HCT116 (cell line): ENCODE results near the gene AHNAK. TPM values are rescaled to one million over a fixed set of nuclear protein-coding genes. Genes with fewer than 3 reads are reported as not detected.

Experiments used
- ATAC-seq: fragments of 200-7000 bp; cut with Tn5 transposase; 2 replicates; pipeline ENCODE4 v1.9.1; 2020; ENCODE audit warnings: mild to moderate bottlenecking, moderate library complexity
- BruUV-seq: library from RNA; stranded (reverse); fragments of 400-500 nt; replicated peaks from 2 replicates; lab custom pipeline; 2021; lab: Mats Ljungman, UMichigan
- CTCF ChIA-PET: fragments of 300-600 bp; sonication (Branson Sonifier 250); formaldehyde crosslinking; loops from one replicate; lab custom pipeline; 2021; ENCODE audit warnings: antibody characterized with exemption; lab: Charles Lee
- POLR2A ChIA-PET: fragments of 300-600, 350-600 bp; sonication (Branson Sonifier 250); formaldehyde crosslinking; loops from one replicate; lab custom pipeline; 2021; ENCODE audit warnings: antibody characterized with exemption; lab: Charles Lee
- RAD21 ChIA-PET, 2 experiments: fragments of 300-600 bp; sonication (Branson Sonifier 250); formaldehyde crosslinking; loops; one replicate each; lab custom pipeline; 2023; ENCODE audit warnings: low total read pairs in 2 of 2; ENCODE audit not compliant: uncharacterized antibody in 2 of 2, unreplicated experiment in 2 of 2, low non-redundant PET in 1 of 2; lab: Charles Lee
- DNase-seq: peaks from one replicate; pipeline ENCODE4 v3.0.0-alpha.2; 2010; ENCODE audit warnings: low read depth, low spot score
- H2AFZ ChIP-seq: fragments of 200-600 bp; shearing (Covaris generic), sonication (generic); 2 replicates; pipeline ENCODE4 v1.6.1; 2017; ENCODE audit warnings: low read depth, mixed run types, mixed read lengths, antibody characterized with exemption, low read length; ENCODE audit not compliant: poor library complexity, severe bottlenecking
- H3K27ac ChIP-seq: 2 replicates; pipeline ENCODE4 v1.5.1; 2012; ENCODE audit warnings: low read depth, low read length
- H3K27me3 ChIP-seq: fragments of 200-600 bp; sonication (generic); 2 replicates; pipeline ENCODE4 v1.6.1; 2016; ENCODE audit warnings: mixed run types, low read length, mixed read lengths; ENCODE audit not compliant: insufficient read depth
- H3K36me3 ChIP-seq, 2 experiments: fragments of 200-500 bp in 1 of 2; fragments of 200-600 bp in 1 of 2; sonication (Bioruptor generic) in 1 of 2; sonication (generic) in 1 of 2; 2 replicates each; pipeline versions ENCODE4 v1.5.1 to v1.6.1; 2014 to 2016; ENCODE audit warnings: low read length in 2 of 2, inconsistent platforms in 1 of 2, mixed read lengths in 1 of 2, mixed run types in 1 of 2; ENCODE audit not compliant: insufficient read depth in 2 of 2, control insufficient read depth in 1 of 2
- H3K4me1 ChIP-seq, 2 experiments: fragments of 200-600 bp in 1 of 2; sonication (generic) in 1 of 2; 2 replicates each; pipeline versions ENCODE4 v1.5.1 to v1.6.1; 2012 to 2017; ENCODE audit warnings: low read length in 2 of 2, inconsistent platforms in 1 of 2, mild to moderate bottlenecking in 1 of 2, mixed read lengths in 1 of 2, mixed run types in 1 of 2, moderate library complexity in 1 of 2; ENCODE audit not compliant: insufficient read depth in 2 of 2, control insufficient read depth in 1 of 2
- H3K4me2 ChIP-seq: fragments of 200-600 bp; sonication (generic); 2 replicates; pipeline ENCODE4 v1.6.1; 2017; ENCODE audit warnings: mixed run types, low read length, mixed read lengths
- H3K4me3 ChIP-seq, 2 experiments: fragments of 200-600 bp in 1 of 2; sonication (generic) in 1 of 2; replicated peaks in 1 of 2; 2 replicates each; pipeline ENCODE4 v1.5.1; 2011 to 2016; ENCODE audit warnings: low read length in 2 of 2, control low read depth in 1 of 2, low read depth in 1 of 2, mild to moderate bottlenecking in 1 of 2, mixed read lengths in 1 of 2, mixed run types in 1 of 2
- H3K79me2 ChIP-seq: fragments of 200-600 bp; sonication (generic); 2 replicates; pipeline ENCODE4 v1.6.1; 2017; ENCODE audit warnings: mild to moderate bottlenecking, mixed run types, low read length, moderate library complexity, mixed read lengths; ENCODE audit not compliant: insufficient read depth
- H3K9ac ChIP-seq: fragments of 200-600 bp; sonication (generic); 2 replicates; pipeline ENCODE4 v1.6.1; 2016; ENCODE audit warnings: low read length, mixed read lengths
- H3K9me2 ChIP-seq: fragments of 200-600 bp; sonication (generic), shearing (Covaris generic); 2 replicates; pipeline ENCODE4 v1.6.1; 2017; ENCODE audit warnings: mixed run types, mild to moderate bottlenecking, moderate library complexity; ENCODE audit not compliant: insufficient read depth
- H3K9me3 ChIP-seq, 2 experiments: fragments of 200-500 bp in 1 of 2; fragments of 200-600 bp in 1 of 2; sonication (Bioruptor generic) in 1 of 2; sonication (generic) in 1 of 2; 2 replicates each; pipeline ENCODE4 v1.6.1; 2014 to 2017; ENCODE audit warnings: low read length in 2 of 2, mixed read lengths in 2 of 2, inconsistent platforms in 1 of 2, low read depth in 1 of 2, mild to moderate bottlenecking in 1 of 2, mixed run types in 1 of 2, moderate library complexity in 1 of 2; ENCODE audit not compliant: control insufficient read depth in 1 of 2, insufficient read depth in 1 of 2
- H4K20me1 ChIP-seq: fragments of 200-600 bp; sonication (generic), shearing (Covaris generic); 2 replicates; pipeline ENCODE4 v1.6.1; 2017; ENCODE audit warnings: mixed run types, mild to moderate bottlenecking, moderate library complexity; ENCODE audit not compliant: insufficient read depth
- ATF3 ChIP-seq: IDR thresholded peaks from 2 replicates; pipeline ENCODE4 v1.6.1; 2012
- CEBPB ChIP-seq: IDR thresholded peaks from 2 replicates; pipeline ENCODE4 v1.6.1; 2012; ENCODE audit warnings: low read depth
- CTCF ChIP-seq, 3 experiments: fragments of 200-600 bp in 1 of 3; sonication (generic) in 1 of 3; IDR thresholded peaks in 2 of 3; conservative IDR thresholded peaks in 1 of 3; 2 replicates each; pipeline ENCODE4 v1.5.1; 2012 to 2017; ENCODE audit warnings: low read depth in 2 of 3, low read length in 2 of 3, antibody characterized with exemption in 1 of 3, borderline replicate concordance in 1 of 3, control low read depth in 1 of 3, mild to moderate bottlenecking in 1 of 3, mixed read lengths in 1 of 3, mixed run types in 1 of 3, moderate library complexity in 1 of 3; ENCODE audit not compliant: insufficient read depth in 1 of 3
- ELF1 ChIP-seq: IDR thresholded peaks from 2 replicates; pipeline ENCODE4 v1.6.1; 2012; ENCODE audit warnings: low read depth, borderline replicate concordance
- EZH2 ChIP-seq: fragments of 200-600 bp; sonication (generic); IDR thresholded peaks from 2 replicates; pipeline ENCODE4 v1.6.1; 2017; ENCODE audit warnings: antibody characterized with exemption, mixed run types
- EZH2phosphoT487 ChIP-seq: fragments of 200-600 bp; IDR thresholded peaks from 2 replicates; pipeline ENCODE4 v1.6.1; 2018; ENCODE audit warnings: antibody characterized with exemption, borderline replicate concordance
- FOSL1 ChIP-seq: IDR thresholded peaks from 2 replicates; pipeline ENCODE4 v1.6.1; 2012; ENCODE audit warnings: low read depth
- JUND ChIP-seq: IDR thresholded peaks from 2 replicates; pipeline ENCODE4 v1.6.1; 2012
- MAX ChIP-seq: IDR thresholded peaks from 2 replicates; pipeline ENCODE4 v1.6.1; 2012
- POLR2A ChIP-seq: IDR thresholded peaks from 2 replicates; pipeline ENCODE4 v1.7.0; 2011; ENCODE audit warnings: borderline replicate concordance; ENCODE audit not compliant: insufficient read depth, insufficient read length; ENCODE audit errors: extremely low read depth
- SIN3A ChIP-seq: IDR thresholded peaks from 2 replicates; pipeline ENCODE4 v1.6.1; 2012; ENCODE audit warnings: low read depth
- SP1 ChIP-seq: IDR thresholded peaks from 2 replicates; pipeline ENCODE4 v1.6.1; 2012; ENCODE audit warnings: low read depth
- SRF ChIP-seq: IDR thresholded peaks from 2 replicates; pipeline ENCODE4 v1.6.1; 2012; ENCODE audit warnings: low read depth
- TCF7L2 ChIP-seq: IDR thresholded peaks from 2 replicates; pipeline ENCODE4 v1.7.0; 2011; ENCODE audit warnings: borderline replicate concordance, inconsistent platforms; ENCODE audit not compliant: insufficient read depth, insufficient read length; ENCODE audit errors: extremely low read depth
- YY1 ChIP-seq: IDR thresholded peaks from 2 replicates; pipeline ENCODE4 v1.6.1; 2011; ENCODE audit warnings: low read length, low read depth, moderate library complexity, mild to moderate bottlenecking; ENCODE audit not compliant: insufficient replicate concordance; ENCODE audit errors: extremely low read depth
- intact Hi-C: fragments of 100-400 bp; cut with micrococcal nuclease; formaldehyde crosslinking; loops from 2 replicates; pipeline ENCODE4 v1.10.0; 2022
- total RNA-seq: library from RNA; stranded (reverse); gene quantifications from one replicate; pipeline ENCODE4 v1.2.1, GENCODE V29; 2021; ENCODE audit not compliant: unreplicated experiment
- TF ChIP-seq, protein P1 (sequence below): IDR thresholded peaks from 2 replicates; pipeline ENCODE4 v1.6.1; 2011; ENCODE audit warnings: mild to moderate bottlenecking, low read length, moderate library complexity; ENCODE audit not compliant: insufficient replicate concordance; ENCODE audit errors: extremely low read depth
- TF ChIP-seq, protein P2 (sequence below): IDR thresholded peaks from 2 replicates; pipeline ENCODE4 v1.6.1; 2012; ENCODE audit warnings: low read depth

AHNAK gene
- total RNA-seq, 1 experiment from 2014 or later: 239 TPM

- H2AFZ ChIP-seq: no peak overlapping the region
- intact Hi-C loops: no loop called here
- H3K4me3 ChIP-seq: no peak overlapping the region
- H3K36me3 ChIP-seq: peaks cover 29 to 45% of the 10 kb centered on the region in 2 experiments
- H3K9me3 ChIP-seq: no peaks in the 10 kb centered on the region
- RAD21 ChIA-PET: no interaction called here
- peaks cover 29% of the 10 kb centered on the region for H3K79me2 ChIP-seq
- H3K27ac ChIP-seq: peak overlapping the region; percentile 18; the same call in 1 of the 2 replicates
- no peaks in the 10 kb centered on the region for H3K27me3 ChIP-seq
- CTCF ChIA-PET: interaction anchor here (1.6 kb wide), 1 partner anchor 16 kb away, joined by 3 read pairs; no protein-coding TSS in a partner anchor
- no peak overlapping the region for H3K9ac ChIP-seq
- H3K9me2 ChIP-seq: no peaks in the 10 kb centered on the region
- BruUV-seq: no TSS peak
- POLR2A ChIA-PET: no interaction called here
- DNase-seq (no peak), ATAC-seq (no peak)
- H4K20me1 ChIP-seq: no peaks in the 10 kb centered on the region; the same call in 1 of the 2 replicates
- no peak for TF ChIP-seq YY1
- no peak for TF ChIP-seq SP1
- TF ChIP-seq SRF: no peak
- TF ChIP-seq ELF1: no peak
- TF ChIP-seq ATF3: no peak
- TF ChIP-seq, protein P1, sequence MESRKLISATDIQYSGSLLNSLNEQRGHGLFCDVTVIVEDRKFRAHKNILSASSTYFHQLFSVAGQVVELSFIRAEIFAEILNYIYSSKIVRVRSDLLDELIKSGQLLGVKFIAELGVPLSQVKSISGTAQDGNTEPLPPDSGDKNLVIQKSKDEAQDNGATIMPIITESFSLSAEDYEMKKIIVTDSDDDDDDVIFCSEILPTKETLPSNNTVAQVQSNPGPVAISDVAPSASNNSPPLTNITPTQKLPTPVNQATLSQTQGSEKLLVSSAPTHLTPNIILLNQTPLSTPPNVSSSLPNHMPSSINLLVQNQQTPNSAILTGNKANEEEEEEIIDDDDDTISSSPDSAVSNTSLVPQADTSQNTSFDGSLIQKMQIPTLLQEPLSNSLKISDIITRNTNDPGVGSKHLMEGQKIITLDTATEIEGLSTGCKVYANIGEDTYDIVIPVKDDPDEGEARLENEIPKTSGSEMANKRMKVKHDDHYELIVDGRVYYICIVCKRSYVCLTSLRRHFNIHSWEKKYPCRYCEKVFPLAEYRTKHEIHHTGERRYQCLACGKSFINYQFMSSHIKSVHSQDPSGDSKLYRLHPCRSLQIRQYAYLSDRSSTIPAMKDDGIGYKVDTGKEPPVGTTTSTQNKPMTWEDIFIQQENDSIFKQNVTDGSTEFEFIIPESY: no peak
- no peak for TF ChIP-seq EZH2phosphoT487
- no peak for TF ChIP-seq TCF7L2
- no peak for TF ChIP-seq CTCF (IDR thresholded peaks at IDR 0.05 in 2 of 3, conservative IDR thresholded peaks at IDR 0.05 in 1 of 3; ENCODE audit: borderline replicate concordance in 1 of 3, insufficient read depth in 1 of 3, low read depth in 2 of 3, low read length in 2 of 3)
- TF ChIP-seq CEBPB: no peak
- TF ChIP-seq FOSL1: no peak
- no peak for TF ChIP-seq MAX
- no peak for TF ChIP-seq SIN3A
- no peak for TF ChIP-seq JUND
- TF ChIP-seq POLR2A: no peak
- no peak for TF ChIP-seq EZH2
- TF ChIP-seq, protein P2, sequence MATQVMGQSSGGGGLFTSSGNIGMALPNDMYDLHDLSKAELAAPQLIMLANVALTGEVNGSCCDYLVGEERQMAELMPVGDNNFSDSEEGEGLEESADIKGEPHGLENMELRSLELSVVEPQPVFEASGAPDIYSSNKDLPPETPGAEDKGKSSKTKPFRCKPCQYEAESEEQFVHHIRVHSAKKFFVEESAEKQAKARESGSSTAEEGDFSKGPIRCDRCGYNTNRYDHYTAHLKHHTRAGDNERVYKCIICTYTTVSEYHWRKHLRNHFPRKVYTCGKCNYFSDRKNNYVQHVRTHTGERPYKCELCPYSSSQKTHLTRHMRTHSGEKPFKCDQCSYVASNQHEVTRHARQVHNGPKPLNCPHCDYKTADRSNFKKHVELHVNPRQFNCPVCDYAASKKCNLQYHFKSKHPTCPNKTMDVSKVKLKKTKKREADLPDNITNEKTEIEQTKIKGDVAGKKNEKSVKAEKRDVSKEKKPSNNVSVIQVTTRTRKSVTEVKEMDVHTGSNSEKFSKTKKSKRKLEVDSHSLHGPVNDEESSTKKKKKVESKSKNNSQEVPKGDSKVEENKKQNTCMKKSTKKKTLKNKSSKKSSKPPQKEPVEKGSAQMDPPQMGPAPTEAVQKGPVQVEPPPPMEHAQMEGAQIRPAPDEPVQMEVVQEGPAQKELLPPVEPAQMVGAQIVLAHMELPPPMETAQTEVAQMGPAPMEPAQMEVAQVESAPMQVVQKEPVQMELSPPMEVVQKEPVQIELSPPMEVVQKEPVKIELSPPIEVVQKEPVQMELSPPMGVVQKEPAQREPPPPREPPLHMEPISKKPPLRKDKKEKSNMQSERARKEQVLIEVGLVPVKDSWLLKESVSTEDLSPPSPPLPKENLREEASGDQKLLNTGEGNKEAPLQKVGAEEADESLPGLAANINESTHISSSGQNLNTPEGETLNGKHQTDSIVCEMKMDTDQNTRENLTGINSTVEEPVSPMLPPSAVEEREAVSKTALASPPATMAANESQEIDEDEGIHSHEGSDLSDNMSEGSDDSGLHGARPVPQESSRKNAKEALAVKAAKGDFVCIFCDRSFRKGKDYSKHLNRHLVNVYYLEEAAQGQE: no peak
- TF ChIP-seq, all 23 proteins: peak for 0
- H3K4me2 ChIP-seq: no peak overlapping the region
- peaks cover 8 to 26% of the 10 kb centered on the region in 2 experiments for H3K4me1 ChIP-seq
Measured at GRCh38 chr11:62575837-62576236, 29.2 kb upstream of the AHNAK start.
